Right forelimb (tissue), 1 donor: ENCODE measurements around the gene VRK1.

Source experiments
- DNase-seq: peaks from one replicate; pipeline ENCODE4 v3.0.0-alpha.2; 2018

VRK1 gene

DNA sequence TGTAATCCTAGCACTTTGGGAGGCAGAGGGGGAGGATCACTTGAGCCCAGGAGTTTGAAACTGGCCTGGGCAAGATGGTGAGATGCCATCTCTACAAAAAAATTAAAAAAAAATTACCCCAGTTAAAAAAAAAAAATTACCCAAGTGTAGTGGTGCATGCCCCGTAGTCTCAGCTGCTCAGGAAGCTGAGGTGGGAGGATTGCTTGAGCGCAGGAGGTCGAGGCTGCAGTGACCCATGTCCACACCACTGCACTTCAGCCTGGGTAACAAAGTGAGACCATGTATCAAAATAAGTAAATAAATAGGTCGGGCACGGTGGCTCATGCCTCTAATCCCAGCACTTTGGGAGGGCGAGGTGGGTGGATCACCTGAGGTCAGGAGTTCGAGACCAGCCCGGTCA is 128.8 kb downstream of the VRK1 start:
- no peak for DNase-seq

GRCh38 chr14:96928779-96929380 is 131.7 kb downstream of the VRK1 start:
- DNase-seq, result no peak

- DNase-seq, result no peak
Measured at GRCh38 chr14:96929950-96930349, 132.8 kb downstream of the VRK1 start.

DNA sequence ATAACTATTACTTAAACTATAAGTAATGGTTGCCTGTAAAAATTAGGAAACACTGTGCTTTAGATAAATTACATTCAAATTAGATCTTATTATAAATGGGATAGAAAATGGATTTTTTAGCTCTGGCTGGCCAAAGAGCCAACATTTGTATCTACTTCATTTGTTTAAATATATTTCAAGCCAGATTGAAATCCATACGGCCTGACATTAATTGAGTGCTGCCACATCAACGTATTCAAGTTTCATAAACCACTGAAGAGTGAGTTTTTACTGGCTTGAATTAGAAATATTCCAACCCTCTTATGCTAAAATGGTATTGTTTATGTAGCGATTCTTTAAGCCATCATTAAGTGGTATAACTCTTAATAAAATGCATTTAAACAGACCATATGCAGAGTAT is 133.3 kb downstream of the VRK1 start:
- no peak for DNase-seq
